Endothelial cell (in vitro differentiated cells): ENCODE measurements around the gene ZRANB3. TPM values are rescaled to one million over a fixed set of nuclear protein-coding genes. Genes with fewer than 3 reads are reported as not detected.

Experiments used
- DNase-seq: peaks from one replicate; pipeline ENCODE4 v3.0.0; 2021; ENCODE audit warnings: low spot score
- H3K27ac Mint-ChIP-seq: one replicate; pipeline ENCODE4 v1.8.0; 2021; ENCODE audit warnings: mixed read lengths, inconsistent platforms; ENCODE audit not compliant: unreplicated experiment
- H3K27me3 Mint-ChIP-seq: one replicate; pipeline ENCODE4 v1.8.0; 2021; ENCODE audit warnings: mild to moderate bottlenecking, moderate library complexity, mixed read lengths, inconsistent platforms; ENCODE audit not compliant: unreplicated experiment
- H3K36me3 Mint-ChIP-seq: one replicate; pipeline ENCODE4 v1.8.0; 2021; ENCODE audit warnings: mild to moderate bottlenecking, low read depth, mixed read lengths, inconsistent platforms; ENCODE audit not compliant: unreplicated experiment
- H3K4me1 Mint-ChIP-seq: one replicate; pipeline ENCODE4 v1.8.0; 2021; ENCODE audit warnings: mild to moderate bottlenecking, mixed read lengths, inconsistent platforms; ENCODE audit not compliant: unreplicated experiment
- H3K4me3 Mint-ChIP-seq: one replicate; pipeline ENCODE4 v1.8.0; 2021; ENCODE audit warnings: mild to moderate bottlenecking, mixed read lengths, inconsistent platforms; ENCODE audit not compliant: unreplicated experiment
- H3K9me3 Mint-ChIP-seq: one replicate; pipeline ENCODE4 v1.8.0; 2021; ENCODE audit warnings: mixed read lengths, inconsistent platforms; ENCODE audit not compliant: unreplicated experiment
- total RNA-seq: library from RNA; stranded (reverse); fragmentation: NEBNext Ultra II Directional; extraction: Animal tissue kit (Norgen Biotek cat#: 25700); gene quantifications from one replicate; pipeline ENCODE4 v1.2.1, GENCODE V29; 2021; ENCODE audit not compliant: unreplicated experiment
- TF ChIP-seq, protein P1 (sequence below): fragments of 200-600 bp; sonication (generic); IDR thresholded peaks from one replicate; pipeline ENCODE4 v1.5.0; 2021; ENCODE audit warnings: antibody characterized with exemption; ENCODE audit not compliant: unreplicated experiment

ZRANB3 gene
- total RNA-seq, 1 donor from 2014 or later = 9.4 TPM

DNA sequence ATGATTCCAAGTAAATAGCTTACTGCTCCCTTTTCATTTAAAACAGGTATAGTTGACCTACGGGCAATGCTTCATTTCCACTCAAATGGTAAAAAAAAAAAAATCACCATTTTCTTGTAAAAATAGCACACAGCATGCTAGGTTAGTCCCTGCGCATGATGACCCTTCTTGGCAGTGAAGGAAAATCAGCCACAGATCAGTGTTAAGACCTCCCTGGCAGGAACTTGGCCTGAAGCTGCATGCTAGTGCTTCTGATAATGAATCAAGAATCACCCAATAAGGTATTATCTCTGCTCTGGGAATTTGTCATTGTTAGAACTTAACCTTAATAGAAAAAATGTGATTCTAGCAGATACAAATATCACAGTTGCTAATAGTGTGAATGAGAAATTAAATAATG is 312.6 kb downstream of the ZRANB3 start:
- H3K4me3 Mint-ChIP-seq = no peak overlapping the region
- H3K27ac Mint-ChIP-seq = no peak overlapping the region
- no peaks in the 10 kb centered on the region for H3K4me1 Mint-ChIP-seq
- no peaks in the 10 kb centered on the region for H3K9me3 Mint-ChIP-seq
- no peaks in the 10 kb centered on the region for H3K36me3 Mint-ChIP-seq
- TF ChIP-seq, protein P1, sequence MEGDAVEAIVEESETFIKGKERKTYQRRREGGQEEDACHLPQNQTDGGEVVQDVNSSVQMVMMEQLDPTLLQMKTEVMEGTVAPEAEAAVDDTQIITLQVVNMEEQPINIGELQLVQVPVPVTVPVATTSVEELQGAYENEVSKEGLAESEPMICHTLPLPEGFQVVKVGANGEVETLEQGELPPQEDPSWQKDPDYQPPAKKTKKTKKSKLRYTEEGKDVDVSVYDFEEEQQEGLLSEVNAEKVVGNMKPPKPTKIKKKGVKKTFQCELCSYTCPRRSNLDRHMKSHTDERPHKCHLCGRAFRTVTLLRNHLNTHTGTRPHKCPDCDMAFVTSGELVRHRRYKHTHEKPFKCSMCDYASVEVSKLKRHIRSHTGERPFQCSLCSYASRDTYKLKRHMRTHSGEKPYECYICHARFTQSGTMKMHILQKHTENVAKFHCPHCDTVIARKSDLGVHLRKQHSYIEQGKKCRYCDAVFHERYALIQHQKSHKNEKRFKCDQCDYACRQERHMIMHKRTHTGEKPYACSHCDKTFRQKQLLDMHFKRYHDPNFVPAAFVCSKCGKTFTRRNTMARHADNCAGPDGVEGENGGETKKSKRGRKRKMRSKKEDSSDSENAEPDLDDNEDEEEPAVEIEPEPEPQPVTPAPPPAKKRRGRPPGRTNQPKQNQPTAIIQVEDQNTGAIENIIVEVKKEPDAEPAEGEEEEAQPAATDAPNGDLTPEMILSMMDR = no peak
- no peak for DNase-seq
- H3K27me3 Mint-ChIP-seq = peaks cover 2% of the 10 kb centered on the region

- H3K27ac Mint-ChIP-seq = no peak overlapping the region
- H3K36me3 Mint-ChIP-seq = no peaks in the 10 kb centered on the region
- no peak for DNase-seq
- H3K4me1 Mint-ChIP-seq = no peaks in the 10 kb centered on the region
- H3K4me3 Mint-ChIP-seq = no peak overlapping the region
- no peaks in the 10 kb centered on the region for H3K9me3 Mint-ChIP-seq
- TF ChIP-seq, protein P1 = no peak
- peaks cover 2% of the 10 kb centered on the region for H3K27me3 Mint-ChIP-seq
Measured at GRCh38 chr2:135212757-135213156, 318.3 kb downstream of the ZRANB3 start.

DNA sequence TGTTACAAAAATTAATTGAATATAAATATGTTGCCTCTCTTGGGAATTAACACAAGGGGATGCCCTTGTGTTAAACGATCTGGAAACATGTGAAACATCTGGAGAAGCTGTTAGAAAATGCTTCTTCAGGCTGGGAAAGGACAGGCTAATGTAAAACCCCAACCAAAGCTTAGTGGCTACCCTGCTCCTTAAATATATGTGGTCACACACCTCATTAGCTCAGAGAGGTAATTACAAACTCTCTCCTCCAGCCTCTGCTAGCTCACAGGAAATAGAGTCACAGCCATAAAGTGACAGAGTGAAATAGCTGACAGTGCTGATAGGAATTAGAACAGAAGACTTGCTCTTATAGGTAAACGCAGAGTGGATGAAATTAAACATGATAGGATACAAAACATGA is 323.0 kb downstream of the ZRANB3 start:
- TF ChIP-seq, protein P1 = no peak
- no peaks in the 10 kb centered on the region for H3K36me3 Mint-ChIP-seq
- H3K27ac Mint-ChIP-seq = no peak overlapping the region
- H3K27me3 Mint-ChIP-seq = peaks cover 1% of the 10 kb centered on the region
- H3K4me3 Mint-ChIP-seq = no peak overlapping the region
- H3K9me3 Mint-ChIP-seq = no peaks in the 10 kb centered on the region
- H3K4me1 Mint-ChIP-seq = no peaks in the 10 kb centered on the region
- no peak for DNase-seq

DNA sequence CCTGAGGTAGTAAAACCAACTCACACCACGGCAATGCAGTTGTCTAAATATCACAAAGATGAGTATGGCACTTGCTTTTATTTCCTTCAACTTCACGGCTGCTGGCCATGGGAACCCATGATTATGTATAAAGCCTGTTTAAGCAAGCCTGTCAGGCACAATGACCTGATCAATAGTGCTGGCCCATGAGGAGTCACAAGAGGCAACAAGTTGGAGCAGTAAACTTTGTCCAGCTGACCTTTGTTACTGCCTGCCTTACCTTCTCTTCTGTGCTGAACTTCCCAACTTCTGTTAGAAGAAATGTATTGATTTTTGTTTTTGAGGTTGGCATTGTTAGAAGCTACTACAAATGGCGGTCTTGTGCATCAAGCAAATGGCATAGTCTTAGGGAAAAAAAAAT is 327.1 kb downstream of the ZRANB3 start:
- Mint-ChIP-seq H3K4me3 (no peak overlapping the region), H3K36me3 (no peaks in the 10 kb centered on the region), H3K27me3 (peaks cover 3% of the 10 kb centered on the region), H3K9me3 (no peaks in the 10 kb centered on the region), H3K4me1 (no peaks in the 10 kb centered on the region), H3K27ac (no peak overlapping the region)
- TF ChIP-seq, protein P1 = no peak
- DNase-seq = no peak

GRCh38 chr2:135202751-135203150 is 328.3 kb downstream of the ZRANB3 start:
- Mint-ChIP-seq H3K36me3 (no peaks in the 10 kb centered on the region), H3K9me3 (no peaks in the 10 kb centered on the region), H3K27ac (no peak overlapping the region), H3K27me3 (peaks cover 3% of the 10 kb centered on the region), H3K4me1 (no peaks in the 10 kb centered on the region), H3K4me3 (no peak overlapping the region)
- TF ChIP-seq, protein P1 = no peak
- DNase-seq = no peak
